Endodermal cell (in vitro differentiated cells): ENCODE results near the gene GNPDA1. TPM values are rescaled to one million over a fixed set of nuclear protein-coding genes. Genes with fewer than 3 reads are reported as not detected.

Experiments
- DNase-seq: peaks from one replicate; pipeline ENCODE4 v3.0.0-alpha.2; 2017
- H3K27ac ChIP-seq: 2 replicates; pipeline ENCODE4 v1.5.1; 2013; ENCODE audit warnings: mild to moderate bottlenecking, low read depth, low read length, moderate library complexity
- H3K27me3 ChIP-seq: 2 replicates; pipeline ENCODE4 v1.6.1; 2013; ENCODE audit warnings: mild to moderate bottlenecking, low read length, moderate library complexity; ENCODE audit not compliant: insufficient read depth, control insufficient read depth, poor library complexity, severe bottlenecking
- H3K36me3 ChIP-seq: 2 replicates; pipeline ENCODE4 v1.7.0; 2013; ENCODE audit warnings: mild to moderate bottlenecking, low read length, moderate library complexity; ENCODE audit not compliant: control insufficient read depth, insufficient read depth
- H3K4me1 ChIP-seq: one replicate; pipeline ENCODE4 v1.7.0; 2013; ENCODE audit warnings: low read length; ENCODE audit not compliant: control insufficient read depth, insufficient read depth
- H3K4me3 ChIP-seq: 2 replicates; pipeline ENCODE4 v1.5.1; 2013; ENCODE audit warnings: mild to moderate bottlenecking, low read length, moderate library complexity
- H3K9ac ChIP-seq: 2 replicates; pipeline ENCODE4 v1.6.1; 2013; ENCODE audit warnings: mild to moderate bottlenecking, low read length, moderate library complexity; ENCODE audit not compliant: poor library complexity, severe bottlenecking; ENCODE audit errors: extremely low read depth
- H3K9me3 ChIP-seq: 2 replicates; pipeline ENCODE4 v1.6.1; 2013; ENCODE audit warnings: mild to moderate bottlenecking, low read length, moderate library complexity; ENCODE audit not compliant: control insufficient read depth
- H3K27ac Mint-ChIP-seq: 2 replicates; pipeline ENCODE4 v1.8.0; 2020; ENCODE audit warnings: mixed read lengths
- H3K27me3 Mint-ChIP-seq: 2 replicates; pipeline ENCODE4 v1.8.0; 2021; ENCODE audit warnings: mild to moderate bottlenecking, mixed read lengths; ENCODE audit not compliant: insufficient read depth
- H3K36me3 Mint-ChIP-seq: 2 replicates; pipeline ENCODE4 v1.8.0; 2020; ENCODE audit warnings: low read depth, mixed read lengths
- H3K4me1 Mint-ChIP-seq: 2 replicates; pipeline ENCODE4 v1.8.0; 2020; ENCODE audit warnings: mixed read lengths
- H3K4me3 Mint-ChIP-seq: 2 replicates; pipeline ENCODE4 v1.8.0; 2020; ENCODE audit warnings: mild to moderate bottlenecking, moderate library complexity, mixed read lengths
- H3K9me3 Mint-ChIP-seq: 2 replicates; pipeline ENCODE4 v1.8.0; 2020; ENCODE audit warnings: mild to moderate bottlenecking, mixed read lengths
- CTCF ChIP-seq: fragments of 200-600 bp; sonication (generic); conservative IDR thresholded peaks from 2 replicates; pipeline ENCODE4 v1.5.0; 2021; ENCODE audit warnings: antibody characterized with exemption, mild to moderate bottlenecking
- WGBS, 2 experiments: methylation state at CpG; one replicate each; pipeline versions ENCODE4 v1.1.5 to v1.1.7; 2013; ENCODE audit warnings: missing lambda C conversion rate in 2 of 2, mixed read lengths in 1 of 2; ENCODE audit not compliant: insufficient coverage in 1 of 2, insufficient read length in 1 of 2; 5-methylcytosine and 5-hydroxymethylcytosine counted together
- total RNA-seq, 2 donors: library from RNA; stranded (reverse); fragmentation: NEBNext Ultra II Directional in 1 of 2; extraction: Animal tissue kit (Norgen Biotek cat#: 25700) in 1 of 2; gene quantifications; 2 replicates in 1 of 2; 3 replicates in 1 of 2; pipeline ENCODE4 v1.2.1, GENCODE V29; 2021

Gene GNPDA1
- total RNA-seq, 2 donors from 2014 or later: 90.9 to 118 TPM

- 58 to 88% methylated on average over 4 to 7 of the region's 7 CpGs for WGBS, 2 experiments
- Mint-ChIP-seq H3K27ac (no peak overlapping the region), H3K4me3 (no peak overlapping the region), H3K27me3 (peaks cover 2% of the 10 kb centered on the region), H3K4me1 (peaks cover 1% of the 10 kb centered on the region), H3K9me3 (no peaks in the 10 kb centered on the region), H3K36me3 (peaks cover 6% of the 10 kb centered on the region)
- no peak overlapping the region for H3K9ac ChIP-seq
- H3K27ac ChIP-seq: no peak overlapping the region
- peaks cover 10% of the 10 kb centered on the region for H3K36me3 ChIP-seq
- peak; percentile 56 for DNase-seq
- no peak overlapping the region for H3K4me3 ChIP-seq
- no peaks in the 10 kb centered on the region for H3K27me3 ChIP-seq
- H3K9me3 ChIP-seq: peaks cover 1% of the 10 kb centered on the region
- TF ChIP-seq CTCF: peak; percentile 72
- H3K4me1 ChIP-seq: no peaks in the 10 kb centered on the region
These were observed 2.2 kb upstream of the GNPDA1 start for GRCh38 chr5:142014911-142015584.

GRCh38 chr5:142013734-142014521, 1.1 kb upstream of the GNPDA1 start:
- Mint-ChIP-seq H3K9me3 (no peaks in the 10 kb centered on the region), H3K27me3 (no peaks in the 10 kb centered on the region), H3K27ac (peak overlapping the region; percentile 35), H3K4me3 (peak overlapping the region; percentile 74), H3K4me1 (peaks cover 1% of the 10 kb centered on the region), H3K36me3 (peaks cover 14% of the 10 kb centered on the region)
- peak; percentile 49 for DNase-seq
- no peak for TF ChIP-seq CTCF
- no peak overlapping the region for H3K4me3 ChIP-seq
- H3K9ac ChIP-seq: peak overlapping the region; percentile 49
- H3K36me3 ChIP-seq: peaks cover 14% of the 10 kb centered on the region
- WGBS, 2 experiments: 94 to 95% methylated on average over 15 to 16 of the region's 16 CpGs
- no peaks in the 10 kb centered on the region for H3K4me1 ChIP-seq
- H3K9me3 ChIP-seq: no peaks in the 10 kb centered on the region
- no peak overlapping the region for H3K27ac ChIP-seq
- no peaks in the 10 kb centered on the region for H3K27me3 ChIP-seq

GRCh38 chr5:142012186-142012785, 541 bp downstream of the GNPDA1 start:
- Mint-ChIP-seq H3K27me3 (no peaks in the 10 kb centered on the region), H3K27ac (peak overlapping the region; percentile 93), H3K4me3 (peak overlapping the region; percentile 74), H3K9me3 (no peaks in the 10 kb centered on the region), H3K36me3 (peaks cover 30% of the 10 kb centered on the region), H3K4me1 (peaks cover 1% of the 10 kb centered on the region)
- peak; percentile 82 for TF ChIP-seq CTCF
- Histone ChIP-seq H3K9ac (peak overlapping the region; percentile 78), H3K36me3 (peaks cover 26% of the 10 kb centered on the region), H3K4me3 (peak overlapping the region; percentile 88), H3K27ac (peak overlapping the region; percentile 39), H3K9me3 (no peaks in the 10 kb centered on the region), H3K4me1 (no peaks in the 10 kb centered on the region), H3K27me3 (no peaks in the 10 kb centered on the region)
- peak; percentile 93 for DNase-seq
- 27 to 29% methylated on average over 7 to 18 of the region's 18 CpGs for WGBS, 2 experiments
